Testis (tissue), 3 donors: ENCODE results near the gene PBX1. TPM values are rescaled to one million over a fixed set of nuclear protein-coding genes. Genes with fewer than 3 reads are reported as not detected.

Source experiments
- DNase-seq: peaks from one replicate; pipeline ENCODE4 v3.0.0-alpha.2; 2019
- H3K27ac ChIP-seq, 2 donors: fragments of 200-600 bp; sonication (generic); one replicate each; pipeline ENCODE4 v1.5.1; 2019
- H3K27me3 ChIP-seq: fragments of 200-600 bp; sonication (generic); one replicate; pipeline ENCODE4 v1.5.1; 2019
- H3K36me3 ChIP-seq: fragments of 200-600 bp; sonication (generic); one replicate; pipeline ENCODE4 v1.5.1; 2017; ENCODE audit warnings: low read depth; ENCODE audit errors: missing control alignments
- H3K4me1 ChIP-seq: fragments of 200-600 bp; sonication (generic); one replicate; pipeline ENCODE4 v1.5.1; 2019
- H3K4me3 ChIP-seq, 2 donors: fragments of 200-600 bp; sonication (generic); one replicate each; pipeline ENCODE4 v1.5.1; 2017 to 2019
- H3K9me3 ChIP-seq: fragments of 200-600 bp; sonication (generic); one replicate; pipeline ENCODE4 v1.5.1; 2017
- CTCF ChIP-seq, 3 experiments: fragments of 450-650 bp in 2 of 3; fragments of 200-600 bp in 1 of 3; sonication (generic) in 1 of 3; IDR thresholded peaks; one replicate each; pipeline ENCODE4 v1.5.1; 2016 to 2019; ENCODE audit warnings: antibody characterized with exemption in 3 of 3, mild to moderate bottlenecking in 2 of 3, moderate library complexity in 1 of 3
- POLR2A ChIP-seq: fragments of 450-650 bp; IDR thresholded peaks from one replicate; pipeline ENCODE4 v1.6.1; 2017; ENCODE audit warnings: antibody characterized with exemption, mild to moderate bottlenecking, moderate library complexity
- WGBS, 2 donors: methylation state at CpG; one replicate each; pipeline ENCODE4 v1.1.5; 2018; 5-methylcytosine and 5-hydroxymethylcytosine counted together
- intact Hi-C: fragments of 100-400 bp; cut with DNase I; formaldehyde crosslinking; loops from one replicate; pipeline ENCODE4 v1.15.1; 2023; ENCODE audit warnings: low total_unique reads
- polyA plus RNA-seq: library from polyadenylated mRNA; stranded (reverse); fragments of 350-450 nt; fragmentation: Illumina TruSeq; extraction: RNeasy Lipid Tissue Mini Kit (QIAGEN cat#74804); gene quantifications from one replicate; pipeline ENCODE4 v1.2.3, GENCODE V29; 2014; ENCODE audit warnings: low read depth, low replicate concordance; ENCODE audit not compliant: insufficient read depth
- small RNA-seq, 2 donors: library from RNA; depleted of rRNA; stranded (forward); fragments of <200 nt; gene quantifications; one replicate each; pipeline ENCODE3, GENCODE V24; 2016
- total RNA-seq, 2 donors: library from RNA; depleted of rRNA; stranded (reverse); fragments of >200 nt; gene quantifications; one replicate each; pipeline ENCODE4 v1.2.3, GENCODE V29; 2016

The PBX1 gene
- total and polyA plus RNA-seq, 3 donors from 2014 or later = 20.2 to 25.0 (median 20.3) TPM

GRCh38 chr1:164895026-164895912 is 336.3 kb downstream of the PBX1 start:
- H3K27ac ChIP-seq = no peak overlapping the region
- intact Hi-C loops = no loop called here
- H3K4me3 ChIP-seq = no peak overlapping the region
- no peaks in the 10 kb centered on the region for H3K9me3 ChIP-seq
- no peak for DNase-seq
- TF ChIP-seq CTCF (IDR thresholded peaks at IDR 0.05) = no peak
- TF ChIP-seq POLR2A = no peak
- H3K4me1 ChIP-seq = no peaks in the 10 kb centered on the region
- no peaks in the 10 kb centered on the region for H3K36me3 ChIP-seq
- WGBS, 2 donors = 81 to 86% methylated on average over 8 of the region's 8 CpGs
- no peaks in the 10 kb centered on the region for H3K27me3 ChIP-seq

- intact Hi-C loops = no loop called here
Measured at GRCh38 chr1:164901031-164901430, 342.0 kb downstream of the PBX1 start.

More at GRCh38 chr1:164901031-164901430, 342.0 kb downstream of the PBX1 start:
- H3K27me3 ChIP-seq = no peaks in the 10 kb centered on the region
- H3K27ac ChIP-seq = no peak overlapping the region
- no peaks in the 10 kb centered on the region for H3K4me1 ChIP-seq
- TF ChIP-seq POLR2A (no peak), CTCF (IDR thresholded peaks at IDR 0.05) (no peak)
- WGBS, 2 donors = 72 to 77% methylated on average over 5 of the region's 5 CpGs
- H3K4me3 ChIP-seq = no peak overlapping the region
- H3K9me3 ChIP-seq = no peaks in the 10 kb centered on the region
- DNase-seq = no peak
- H3K36me3 ChIP-seq = no peaks in the 10 kb centered on the region

Small RNA genes lying within 50 kb of the gene (small RNA-seq; reads per million reads assigned to genes)
- 0 reads per million in 2 donors for gene RF00017
- 0 reads per million in 2 donors for gene RF00019
- gene RNU6-171P = 0 reads per million in 2 donors
